Left ventricle myocardium inferior (tissue), 1 donor: ENCODE data around the gene HOXB6. TPM values are rescaled to one million over a fixed set of nuclear protein-coding genes. Genes with fewer than 3 reads are reported as not detected.

Experiments
- DNase-seq: peaks from one replicate; pipeline ENCODE4 v3.0.0-alpha.2; 2020
- H3K27ac ChIP-seq: fragments of 200-600 bp; replicated peaks from 2 replicates; pipeline ENCODE4 v1.8.0; 2021
- H3K27me3 ChIP-seq: fragments of 200-600 bp; 2 replicates; pipeline ENCODE4 v1.8.0; 2021; ENCODE audit warnings: low read depth
- H3K36me3 ChIP-seq: fragments of 200-600 bp; 2 replicates; pipeline ENCODE4 v1.8.0; 2021
- H3K4me1 ChIP-seq: fragments of 200-600 bp; 2 replicates; pipeline ENCODE4 v1.8.0; 2021
- H3K4me3 ChIP-seq: fragments of 200-600 bp; 2 replicates; pipeline ENCODE4 v1.8.0; 2021; ENCODE audit warnings: mild to moderate bottlenecking, moderate library complexity
- H3K9me3 ChIP-seq: fragments of 200-600 bp; replicated peaks from 2 replicates; pipeline ENCODE4 v1.8.0; 2021
- CTCF ChIP-seq: fragments of 200-600 bp; IDR thresholded peaks from 2 replicates; pipeline ENCODE4 v1.8.0; 2021; ENCODE audit warnings: antibody characterized with exemption, mild to moderate bottlenecking, borderline replicate concordance
- intact Hi-C: fragments of 100-400 bp; cut with micrococcal nuclease; formaldehyde crosslinking; loops from one replicate; pipeline ENCODE4 v1.11.0; 2022
- total RNA-seq: library from RNA; stranded (reverse); fragmentation: NEBNext Ultra II Directional; extraction: Animal tissue kit (Norgen Biotek cat#: 25700); gene quantifications from one replicate; pipeline ENCODE4 v1.2.1, GENCODE V29; 2021
- donor health status: DM: no; HTN: yes; CAD: no; lungs with severe emphysema.

HOXB6 gene
- total RNA-seq, 1 donor from 2014 or later: 0.66 TPM

- Histone ChIP-seq H3K4me3 (no peak overlapping the region), H3K9me3 (no peaks in the 10 kb centered on the region), H3K27me3 (peaks cover 100% of the 10 kb centered on the region), H3K4me1 (peaks cover 33% of the 10 kb centered on the region), H3K36me3 (no peaks in the 10 kb centered on the region), H3K27ac (no peak overlapping the region)
- intact Hi-C loops: no loop called here
- no peak for DNase-seq
- TF ChIP-seq CTCF: no peak
Measured at GRCh38 chr17:48629411-48629759, 24.6 kb upstream of the HOXB6 start.

GRCh38 chr17:48628649-48629410 is 24.0 kb upstream of the HOXB6 start:
- no peaks in the 10 kb centered on the region for H3K36me3 ChIP-seq
- no peak for DNase-seq
- peaks cover 30% of the 10 kb centered on the region for H3K4me1 ChIP-seq
- peaks cover 100% of the 10 kb centered on the region for H3K27me3 ChIP-seq
- TF ChIP-seq CTCF: no peak
- no peaks in the 10 kb centered on the region for H3K9me3 ChIP-seq
- H3K27ac ChIP-seq: no peak overlapping the region
- no peak overlapping the region for H3K4me3 ChIP-seq
- intact Hi-C loops: no loop called here

- Histone ChIP-seq H3K27ac (no peak overlapping the region), H3K4me1 (peaks cover 24% of the 10 kb centered on the region), H3K4me3 (no peak overlapping the region), H3K36me3 (no peaks in the 10 kb centered on the region), H3K27me3 (peaks cover 100% of the 10 kb centered on the region), H3K9me3 (no peaks in the 10 kb centered on the region)
- TF ChIP-seq CTCF: no peak
- intact Hi-C loops: no loop called here
- DNase-seq: no peak
Measured at GRCh38 chr17:48627623-48628521, 23.1 kb upstream of the HOXB6 start.

GRCh38 chr17:48627118-48627597 is 22.4 kb upstream of the HOXB6 start:
- intact Hi-C loops: no loop called here
- Histone ChIP-seq H3K4me1 (peaks cover 24% of the 10 kb centered on the region), H3K27me3 (peaks cover 100% of the 10 kb centered on the region), H3K4me3 (no peak overlapping the region), H3K9me3 (no peaks in the 10 kb centered on the region), H3K27ac (no peak overlapping the region), H3K36me3 (no peaks in the 10 kb centered on the region)
- no peak for TF ChIP-seq CTCF
- DNase-seq: no peak

DNA sequence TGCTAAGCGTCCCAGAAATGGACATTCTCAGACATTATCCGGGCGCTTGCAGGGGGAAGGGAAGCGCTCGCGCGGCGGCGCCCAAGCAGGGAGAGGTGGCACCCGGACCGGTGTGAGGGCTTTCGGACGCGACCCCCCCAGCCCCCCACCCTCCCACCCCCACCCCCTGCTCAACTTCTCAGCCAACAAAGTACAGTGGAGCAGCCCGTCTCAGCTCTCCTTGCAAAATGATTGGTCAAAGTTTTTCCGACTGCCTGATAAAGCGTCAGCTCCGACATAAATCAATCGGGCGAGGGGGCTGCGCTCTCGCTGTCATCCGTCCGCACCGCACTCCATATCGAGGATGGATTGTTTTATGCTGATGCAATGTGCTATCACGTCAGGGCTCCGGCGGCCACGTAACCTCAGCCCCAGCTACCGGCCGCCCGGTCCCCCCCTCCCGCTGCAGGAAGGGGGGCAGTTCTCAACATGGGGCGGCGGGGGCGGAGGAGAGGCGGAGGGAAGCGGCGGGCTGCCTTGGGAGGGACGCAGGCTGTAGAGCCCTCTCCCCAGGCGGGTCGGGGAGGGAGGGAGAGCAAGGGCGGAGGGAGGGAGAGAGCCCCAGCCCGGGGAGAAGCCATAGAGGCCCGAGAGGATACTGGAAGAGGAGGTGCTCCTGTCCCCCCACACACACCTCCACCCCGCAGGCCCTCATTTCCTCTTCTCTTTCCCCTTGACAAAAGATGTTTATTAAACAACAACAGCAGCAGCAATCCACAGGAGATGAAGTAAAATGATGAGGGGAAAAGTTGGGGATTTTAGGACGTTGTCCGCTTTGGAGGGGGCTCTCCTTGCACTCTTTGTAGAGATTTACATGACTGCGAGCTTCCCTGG is 21.7 kb upstream of the HOXB6 start, which contains the start of gene HOXB9:
Gene HOXB9, minus strand, starts transcription at position 114 of the 873 bp plus-strand sequence. Its CDS starts 89 bp downstream, at position 25.
- no peak for DNase-seq
- intact Hi-C loops: no loop called here

More for the DNA sequence above, 21.7 kb upstream of the HOXB6 start, which contains the start of gene HOXB9:
- Histone ChIP-seq H3K4me1 (peaks cover 24% of the 10 kb centered on the region), H3K27me3 (peaks cover 100% of the 10 kb centered on the region), H3K36me3 (no peaks in the 10 kb centered on the region), H3K4me3 (peak within 1 kb of the TSS; percentile 58), H3K9me3 (no peaks in the 10 kb centered on the region), H3K27ac (no peak within 1 kb of the TSS)
- TF ChIP-seq CTCF: no peak
